GM19324 (cell line): ENCODE results near the gene TRIM38.
"Not testable (repeated sequence)": the region's sequence is repeated elsewhere in the genome, so short reads cannot be mapped to it uniquely, and the experiment has no call there.

Experiments used
- ATAC-seq: cut with Tn5 transposase; IDR thresholded peaks from one replicate; pipeline ENCODE4 v1.9.1; 2021; ENCODE audit warnings: mild to moderate bottlenecking, moderate library complexity; ENCODE audit not compliant: unreplicated experiment, low FRiP score

Gene TRIM38

GRCh38 chr6:25966711-25967110 lies 4.1 kb downstream of the TRIM38 start:
- no peak for ATAC-seq

- no peak for ATAC-seq
These were observed 6.2 kb downstream of the TRIM38 start for GRCh38 chr6:25968769-25969168.

GRCh38 chr6:25971187-25971821 lies 8.7 kb downstream of the TRIM38 start:
- no peak for ATAC-seq

- no peak for ATAC-seq
These were observed 9.5 kb downstream of the TRIM38 start for GRCh38 chr6:25972128-25972527.

GRCh38 chr6:25972902-25973301 lies 10.3 kb downstream of the TRIM38 start:
- no peak for ATAC-seq

GRCh38 chr6:25973923-25974555 lies 11.4 kb downstream of the TRIM38 start:
- no peak for ATAC-seq

- no peak for ATAC-seq
These were observed 13.4 kb downstream of the TRIM38 start for GRCh38 chr6:25975923-25976560.

- no peak for ATAC-seq
These were observed 18.3 kb downstream of the TRIM38 start for GRCh38 chr6:25980935-25981334.

- no peak for ATAC-seq
These were observed 19.1 kb downstream of the TRIM38 start for GRCh38 chr6:25981568-25982263.

- no peak for ATAC-seq
These were observed 21.7 kb downstream of the TRIM38 start for GRCh38 chr6:25984265-25984664.

GRCh38 chr6:25987845-25988244 lies 25.2 kb downstream of the TRIM38 start:
- no peak for ATAC-seq

GRCh38 chr6:25990172-25990873 lies 27.7 kb downstream of the TRIM38 start:
- no peak for ATAC-seq

GRCh38 chr6:25991785-25992412 lies 29.3 kb downstream of the TRIM38 start:
- peak; percentile 49 for ATAC-seq

GRCh38 chr6:25992413-25993340 lies 30.1 kb downstream of the TRIM38 start:
- peak; percentile 93 for ATAC-seq

- not testable (repeated sequence) for ATAC-seq
These were observed 30.7 kb downstream of the TRIM38 start for GRCh38 chr6:25993341-25993684.

- ATAC-seq: no peak
These were observed 32.9 kb downstream of the TRIM38 start for GRCh38 chr6:25995507-25995906.

- no peak for ATAC-seq
These were observed 35.3 kb downstream of the TRIM38 start for GRCh38 chr6:25997921-25998320.

GRCh38 chr6:25998379-25998778 lies 35.8 kb downstream of the TRIM38 start:
- ATAC-seq: no peak

GRCh38 chr6:25999225-25999624 lies 36.6 kb downstream of the TRIM38 start:
- ATAC-seq: not testable (repeated sequence)
